Hypothalamus (tissue), 51 donors: ENCODE data around the gene RAB8B.
A peak's percentile ranks its signal among the peaks of the same experiment; 100 is the strongest.

Source experiments
- DNase-seq, 51 donors: peaks; one replicate each; lab custom pipeline; 2025; lab: John Stamatoyannopoulos, UW

The RAB8B gene

GRCh38 chr15:63181648-63182047, 7.8 kb upstream of the RAB8B start:
- DNase-seq: no peak

- DNase-seq: peak in 6 of 51 donors; percentile 4 to 37 (median 8)
Observed at GRCh38 chr15:63185206-63185605, 4.2 kb upstream of the RAB8B start.

GRCh38 chr15:63186065-63186464, 3.3 kb upstream of the RAB8B start:
- DNase-seq: no peak

GRCh38 chr15:63187589-63188226, 1.7 kb upstream of the RAB8B start:
- no peak for DNase-seq

DNA sequence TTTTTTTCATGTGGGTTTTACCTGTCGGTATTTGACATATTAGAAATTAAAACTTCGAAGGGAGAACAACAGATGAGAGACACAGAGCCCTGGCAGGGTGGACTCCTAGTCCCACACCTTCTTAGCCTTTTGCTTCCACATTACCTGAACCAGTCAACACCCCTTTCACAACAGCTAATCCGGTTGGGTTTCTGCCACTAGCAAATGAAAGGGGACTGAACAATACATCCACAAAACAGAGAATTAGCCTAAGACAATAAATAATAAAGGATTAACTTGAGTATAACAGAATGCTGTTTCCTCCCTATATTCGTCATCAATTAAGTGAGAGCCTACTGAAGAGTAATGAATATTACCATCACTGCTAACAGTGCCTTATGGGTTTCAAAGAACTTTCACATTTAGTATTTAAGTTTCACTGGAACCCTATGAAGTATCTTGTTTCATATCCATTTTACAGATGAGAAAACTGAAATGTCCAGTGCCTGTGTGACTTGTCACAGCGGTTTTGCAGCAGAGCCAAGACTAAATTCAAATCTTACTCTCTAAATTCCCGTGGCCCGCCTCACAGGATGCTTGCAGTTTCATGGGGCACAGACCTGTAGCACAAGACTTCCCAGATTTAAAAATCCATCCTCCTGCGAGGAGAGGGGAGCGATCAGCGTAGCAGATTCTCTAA, 1.0 kb upstream of the RAB8B start:
- DNase-seq: peak in 2 of 51 donors; percentile 50 to 54

DNA sequence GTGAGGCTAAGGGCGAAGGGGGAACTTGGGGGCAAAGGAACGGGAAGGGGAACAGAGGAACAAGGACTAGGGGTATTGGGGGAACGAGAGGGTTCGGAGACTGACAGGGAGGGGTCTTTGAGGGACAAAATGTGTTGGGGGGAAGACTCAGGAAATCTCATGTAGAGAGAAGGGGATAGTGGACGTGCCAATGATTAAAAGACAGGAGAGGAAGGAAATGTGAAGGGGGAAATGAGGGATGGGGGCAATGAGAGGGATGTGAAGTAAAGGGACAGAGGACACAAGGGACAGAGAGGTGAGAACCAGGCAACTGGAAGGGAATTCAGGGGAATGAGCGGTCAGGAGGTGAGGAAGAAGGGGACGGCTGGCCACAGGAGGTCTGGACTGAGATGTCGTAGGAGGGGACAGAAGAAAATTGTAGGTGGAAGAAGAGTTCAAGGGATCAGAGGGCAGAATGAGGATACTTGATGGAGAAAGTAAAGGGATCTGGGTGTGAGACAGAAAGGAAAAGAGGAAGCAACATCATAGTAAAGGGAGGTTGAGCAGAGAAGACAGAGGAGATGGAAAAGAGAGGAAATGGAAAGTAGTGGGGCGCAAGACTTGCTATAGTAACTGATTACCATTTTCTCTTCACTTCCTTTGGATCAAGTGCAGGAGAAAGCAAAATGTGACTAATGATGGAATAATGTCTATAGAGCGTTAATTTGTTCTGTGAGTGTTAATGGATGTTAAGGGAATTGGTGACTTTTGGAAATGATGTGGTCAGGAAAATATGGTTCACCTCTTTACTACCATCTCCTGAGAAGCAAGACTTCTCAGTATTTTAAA, 749 bp downstream of the RAB8B start:
- DNase-seq: peak in 4 of 51 donors; percentile 3 to 57 (median 36)

GRCh38 chr15:63190769-63191649, 1.6 kb downstream of the RAB8B start:
- DNase-seq: peak in 1 of 51 donors; percentile 37

DNA sequence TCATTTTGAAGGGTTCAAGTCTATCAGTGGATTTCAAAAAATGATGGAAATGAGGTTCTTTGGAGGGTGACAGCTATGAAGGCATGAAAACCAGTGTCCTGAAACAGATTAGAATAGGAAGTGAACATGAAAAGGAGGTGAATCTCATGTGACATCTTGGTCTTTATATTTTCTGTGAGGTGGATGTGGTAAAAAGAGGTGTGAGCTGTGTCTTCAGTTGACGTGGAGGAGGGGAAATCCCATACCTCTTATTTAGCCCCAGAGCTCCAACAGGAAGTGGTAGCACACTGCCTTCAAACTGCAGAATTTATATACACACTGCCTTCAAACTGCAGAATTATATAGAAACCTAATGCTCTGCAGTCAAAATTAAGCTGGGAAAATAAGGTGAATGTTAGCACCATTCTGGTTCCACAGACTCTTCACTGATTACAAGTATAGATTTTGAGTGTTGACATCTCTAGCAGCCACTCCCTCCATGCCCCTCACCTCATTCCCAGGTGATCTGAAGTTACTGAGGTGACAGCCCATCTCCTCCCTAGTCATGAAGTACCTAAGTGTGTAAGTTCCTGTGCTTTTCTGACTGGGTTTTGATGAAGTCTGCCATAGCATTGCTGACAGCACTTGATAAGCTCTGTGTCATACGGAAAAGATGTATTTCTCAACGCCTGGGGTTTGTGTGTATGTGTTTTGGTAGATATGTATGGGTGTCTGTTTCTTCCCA, 2.7 kb downstream of the RAB8B start:
- DNase-seq: no peak

- no peak for DNase-seq
Observed at GRCh38 chr15:63192619-63193206, 3.3 kb downstream of the RAB8B start.

GRCh38 chr15:63194302-63194701, 4.9 kb downstream of the RAB8B start:
- no peak for DNase-seq

DNA sequence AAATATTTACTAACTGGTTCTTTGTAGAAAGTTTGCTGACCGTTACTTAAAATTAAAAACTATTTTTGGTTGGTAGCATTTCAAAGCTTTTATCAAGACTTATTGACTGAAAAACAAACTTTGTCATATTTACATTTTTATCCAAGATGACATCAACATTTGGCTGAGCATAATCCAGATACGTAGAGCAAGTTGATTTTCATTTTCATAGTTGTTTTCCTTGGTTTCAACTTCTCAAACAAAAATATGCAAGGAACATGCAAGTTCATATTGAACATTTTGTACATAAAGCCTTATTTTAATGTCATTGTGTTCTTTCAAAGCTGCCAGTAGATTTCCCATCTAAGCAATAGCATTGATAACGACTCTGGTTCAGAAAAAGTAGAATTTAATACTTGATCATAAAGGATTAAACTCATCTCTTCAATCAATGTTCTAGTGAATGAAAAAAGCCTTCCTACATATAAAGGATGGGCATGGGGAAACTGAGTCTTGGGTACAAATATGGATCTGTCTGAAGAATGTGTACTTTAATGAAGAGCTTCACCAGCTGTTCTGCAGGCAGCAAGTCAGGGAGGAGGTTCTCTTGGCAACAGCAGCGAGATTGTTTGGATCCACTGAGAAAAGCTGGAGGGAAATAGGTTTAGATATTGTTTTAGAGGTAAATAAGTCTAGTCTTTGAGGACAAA, 5.6 kb downstream of the RAB8B start:
- no peak for DNase-seq

GRCh38 chr15:63195569-63196015, 6.2 kb downstream of the RAB8B start:
- DNase-seq: peak in 4 of 51 donors; percentile 5 to 17 (median 7)

- DNase-seq: no peak
Observed at GRCh38 chr15:63196842-63197241, 7.4 kb downstream of the RAB8B start.

- no peak for DNase-seq
Observed at GRCh38 chr15:63197626-63198025, 8.2 kb downstream of the RAB8B start.

GRCh38 chr15:63198371-63199250, 9.2 kb downstream of the RAB8B start:
- DNase-seq: no peak

DNA sequence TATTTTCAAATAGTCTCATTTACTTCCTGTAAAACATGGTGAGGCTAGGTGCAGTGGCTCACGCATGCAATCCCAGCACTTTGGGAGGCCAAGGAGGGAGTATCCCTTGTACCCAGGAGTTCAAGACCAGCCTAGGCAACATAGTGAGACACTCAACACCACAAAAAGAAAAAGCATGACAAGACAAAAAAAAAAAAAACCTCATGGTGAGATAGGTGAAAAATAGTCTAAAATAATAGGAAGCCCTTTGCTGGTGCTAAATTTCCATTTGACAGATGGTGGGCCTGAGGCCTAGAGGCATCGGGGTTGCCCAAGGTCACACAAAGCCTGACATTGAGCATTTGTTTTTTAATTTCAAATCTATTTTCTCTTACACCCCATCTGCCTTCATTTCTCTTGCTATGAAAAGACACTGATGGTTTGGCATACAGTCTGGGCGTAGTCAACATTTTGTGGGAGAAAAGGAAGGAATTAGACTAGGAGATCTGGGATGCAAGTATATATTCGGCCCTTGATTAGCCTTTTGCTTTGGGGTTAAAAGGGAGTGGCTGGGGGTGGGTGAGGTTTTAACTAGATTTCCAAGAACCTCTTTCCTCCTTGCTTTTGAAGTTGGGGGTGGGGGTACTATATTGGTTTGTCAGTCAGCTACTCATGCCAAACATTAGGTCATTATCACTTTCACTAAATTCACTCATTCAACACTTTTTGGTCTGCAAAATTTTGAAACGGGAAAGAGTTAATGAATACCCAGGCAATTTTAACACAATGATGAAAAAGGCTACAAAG, 11.3 kb downstream of the RAB8B start:
- DNase-seq: no peak

GRCh38 chr15:63202861-63203260, 13.5 kb downstream of the RAB8B start:
- DNase-seq: no peak
